HG03575 (cell line): ENCODE measurements around the gene HNRNPLL.
"Not testable (repeated sequence)": the region's sequence is repeated elsewhere in the genome, so short reads cannot be mapped to it uniquely, and the experiment has no call there.

ENCODE experiments used
- ATAC-seq: cut with Tn5 transposase; IDR thresholded peaks from one replicate; pipeline ENCODE4 v1.9.1; 2021; ENCODE audit not compliant: unreplicated experiment, insufficient number of reproducible peaks, low FRiP score; ENCODE audit errors: extremely low read depth

HNRNPLL gene

DNA sequence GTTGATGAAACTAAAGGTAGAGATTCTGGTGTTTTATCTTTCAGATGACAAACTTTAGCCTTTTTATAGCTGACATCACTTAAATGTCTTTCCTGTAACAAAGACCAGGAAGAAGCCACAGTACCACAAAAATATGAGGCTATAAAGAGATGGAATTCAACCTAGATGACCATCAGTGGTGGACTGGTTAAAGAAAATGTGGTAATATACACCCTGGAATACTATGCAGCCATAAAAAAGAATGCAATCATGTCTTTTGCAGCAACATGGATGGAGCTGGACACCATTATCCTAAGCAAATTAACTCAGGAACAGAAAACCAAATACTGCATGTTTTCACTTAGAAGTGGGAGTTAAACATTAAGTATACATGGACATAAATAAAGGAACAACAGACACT is 18.3 kb upstream of the HNRNPLL start:
- ATAC-seq, result no peak

DNA sequence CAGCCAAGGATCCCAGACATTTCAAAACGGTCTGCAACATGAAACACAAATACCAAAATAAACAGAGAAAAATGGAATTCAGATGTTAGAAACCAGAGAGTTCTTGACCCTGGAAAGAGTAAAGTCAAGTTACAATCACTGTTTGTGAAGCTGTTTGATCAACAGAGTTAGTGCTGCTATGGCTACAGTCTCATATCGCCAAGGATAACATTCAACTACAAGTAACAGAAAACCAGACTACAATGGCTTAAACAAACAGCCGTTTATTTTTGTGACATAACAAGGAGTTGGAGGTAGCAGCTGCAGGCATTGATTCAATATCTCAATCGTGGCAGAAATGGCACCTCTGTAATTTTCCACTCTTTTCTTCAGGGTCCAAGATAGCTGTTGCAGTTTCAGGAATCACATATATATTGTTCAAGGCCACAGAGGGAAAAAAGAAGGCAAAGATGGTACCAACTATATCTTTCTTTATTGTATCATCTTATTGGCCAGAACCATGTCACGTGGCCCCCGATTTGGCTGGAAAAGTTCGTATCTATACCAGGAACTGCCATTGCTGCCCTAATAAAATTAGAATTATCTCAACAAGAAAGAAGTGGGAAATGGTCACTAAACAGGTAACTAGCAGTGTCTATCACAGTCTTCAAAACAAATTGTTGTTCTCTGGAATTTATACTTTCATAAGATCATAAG is 17.7 kb upstream of the HNRNPLL start:
- no peak for ATAC-seq

DNA sequence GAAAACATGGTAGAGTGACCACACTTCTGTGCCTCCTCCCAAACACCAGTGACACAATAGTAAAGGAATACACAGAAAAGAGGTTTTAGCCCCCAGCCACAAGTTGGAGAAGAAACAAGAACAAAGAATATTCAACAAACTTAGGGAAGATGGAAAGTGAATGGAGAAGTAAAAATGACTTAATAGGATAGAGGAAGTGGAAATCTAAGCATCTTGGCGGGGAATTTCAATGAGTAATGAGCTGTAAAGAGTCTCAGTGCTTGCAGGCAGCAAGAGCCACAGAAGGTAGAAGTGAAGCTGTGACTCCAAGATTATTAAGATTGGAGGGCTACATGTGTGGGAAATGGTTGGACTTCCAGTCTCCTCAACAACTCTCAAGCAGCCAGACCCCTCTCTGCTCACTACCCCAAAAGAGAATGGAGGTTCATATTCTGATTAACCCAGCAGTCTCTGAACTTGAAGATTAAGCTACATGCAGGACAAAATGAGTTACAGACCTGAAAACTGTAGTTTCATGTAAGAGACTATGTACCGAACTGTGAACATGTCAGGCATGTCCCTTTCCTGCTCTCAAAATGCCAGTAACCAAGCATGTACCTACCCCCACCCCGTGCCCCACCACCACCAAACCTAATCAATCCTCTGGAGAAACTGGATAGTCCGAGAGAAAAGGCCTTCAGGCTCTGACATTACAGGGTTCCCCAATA is 16.9 kb upstream of the HNRNPLL start:
- no peak for ATAC-seq

DNA sequence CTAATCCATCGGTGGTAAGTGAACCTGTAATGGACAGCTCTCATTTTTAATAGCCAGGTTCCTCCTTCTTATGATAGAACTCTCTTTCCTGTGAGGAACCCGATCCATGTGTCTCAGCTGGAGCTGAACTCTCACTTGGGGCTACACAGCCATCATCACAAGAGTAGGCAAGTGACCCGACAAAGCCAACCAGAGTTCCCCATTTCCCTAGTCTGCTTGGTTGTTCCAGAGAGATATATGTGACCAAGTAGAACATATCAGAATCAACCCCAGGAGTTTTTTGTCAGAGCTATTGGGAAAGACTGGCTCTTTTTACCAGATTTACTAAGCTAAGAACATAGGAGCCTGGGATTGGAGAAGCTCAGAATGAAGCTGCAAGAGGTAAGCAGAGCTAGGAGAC is 14.6 kb upstream of the HNRNPLL start:
- no peak for ATAC-seq

DNA sequence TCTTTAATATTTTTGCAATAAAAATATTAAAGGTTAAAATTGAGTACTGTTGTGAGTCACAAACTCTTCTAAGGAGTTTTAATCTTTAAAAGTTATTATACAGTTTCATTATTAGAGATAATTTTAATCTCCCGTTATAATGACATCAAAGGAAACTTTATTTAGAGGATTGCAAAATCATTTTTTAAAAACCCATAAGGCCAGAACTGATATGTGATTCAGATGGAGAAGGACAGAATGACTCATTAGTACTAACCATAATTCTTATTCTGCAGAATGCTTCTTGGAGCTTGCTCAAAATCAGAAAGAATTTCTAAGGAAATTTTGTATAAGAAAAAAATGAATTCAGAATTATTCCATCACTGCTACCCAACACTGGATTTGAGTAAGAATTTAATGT is 12.5 kb upstream of the HNRNPLL start:
- ATAC-seq, result no peak

DNA sequence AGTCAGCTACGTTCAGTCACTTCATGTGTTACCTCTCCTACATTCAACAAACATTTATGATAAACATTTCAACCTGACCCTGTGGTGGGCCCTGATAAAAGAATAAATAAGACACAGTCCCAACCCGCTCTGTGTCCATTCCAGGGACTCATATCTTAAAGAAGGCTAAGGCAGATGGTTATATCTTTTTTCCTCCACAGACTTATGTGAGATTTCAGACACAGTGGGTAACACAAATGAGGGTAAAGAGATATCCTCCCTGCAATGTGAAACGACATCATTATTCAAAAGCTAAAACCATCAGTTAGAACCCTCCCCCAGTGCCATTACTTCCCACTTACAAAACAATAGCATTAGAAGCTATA is 11.1 kb upstream of the HNRNPLL start:
- no peak for ATAC-seq

DNA sequence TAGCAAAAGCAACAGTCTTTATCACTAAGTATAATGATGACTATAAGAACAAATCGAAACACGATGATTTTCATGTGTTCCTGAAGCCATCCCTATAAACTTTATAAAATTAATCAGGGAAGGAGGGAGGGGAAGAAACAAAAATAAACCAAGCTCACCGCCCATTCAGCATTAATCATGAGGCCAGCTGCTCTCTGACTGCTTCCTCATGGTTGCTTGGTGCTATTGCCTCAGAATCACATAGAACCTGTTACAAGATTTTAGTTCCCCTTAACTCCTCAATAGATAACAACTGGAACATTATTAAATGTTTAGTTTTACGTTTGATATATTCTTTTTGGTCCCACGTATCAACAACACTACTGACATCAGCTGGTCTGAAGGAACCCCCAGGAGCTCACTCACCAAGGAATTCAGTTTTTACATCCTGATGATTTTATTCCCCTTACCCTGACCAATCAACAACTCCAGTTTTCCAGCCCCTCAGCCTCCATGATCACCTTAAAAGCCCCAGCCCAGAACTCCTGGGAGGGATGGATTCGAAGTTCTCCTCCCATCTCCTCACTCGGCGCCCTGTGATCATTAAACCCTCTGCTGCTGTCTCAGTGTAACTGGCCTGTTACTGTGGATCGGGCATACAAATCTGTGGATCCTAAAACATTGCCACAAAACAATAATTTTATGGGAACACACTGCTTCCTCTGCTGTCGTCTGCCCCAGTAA is 10.6 kb upstream of the HNRNPLL start:
- no peak for ATAC-seq

DNA sequence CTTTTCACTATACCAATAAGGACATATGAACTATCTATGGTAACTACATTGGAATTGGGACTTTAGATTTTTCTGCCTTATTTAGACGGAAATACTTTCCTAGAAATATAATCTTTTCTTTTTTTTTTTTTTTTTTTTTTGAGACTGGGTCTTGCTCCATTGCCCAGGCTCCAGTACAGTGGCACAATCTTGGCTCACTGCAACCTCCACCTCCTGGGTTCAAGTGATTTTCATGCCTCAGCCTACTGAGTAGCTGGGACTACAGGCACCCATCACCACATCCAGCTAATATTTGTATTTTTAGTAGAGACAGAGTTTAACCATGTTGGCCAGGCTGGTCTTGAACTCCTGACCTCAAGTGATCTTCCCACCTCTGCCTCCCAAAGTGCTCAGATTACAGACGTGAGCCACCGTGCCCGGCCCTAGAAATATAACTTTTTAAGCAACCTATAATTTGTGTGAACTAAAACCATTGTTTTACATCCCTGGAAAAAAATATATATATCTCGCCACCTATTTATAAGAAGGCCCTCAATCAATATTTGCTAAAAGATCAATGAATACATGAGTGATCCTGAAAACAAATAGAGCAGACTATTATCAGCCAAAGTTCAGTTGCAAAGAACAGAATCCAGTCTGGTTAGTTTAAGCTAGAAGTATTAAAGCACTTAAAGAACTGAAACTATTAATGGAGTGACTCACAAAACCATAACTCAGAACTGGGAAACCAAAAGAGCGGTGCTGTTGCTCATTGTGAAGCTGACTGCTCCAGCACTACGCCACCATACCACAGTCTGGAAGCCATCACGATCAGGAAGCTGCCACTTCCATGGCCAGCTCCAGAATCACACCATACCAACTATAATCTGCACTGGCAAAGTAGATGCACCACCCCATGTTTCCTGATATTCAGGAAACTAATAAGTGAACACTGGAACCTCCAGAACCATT is 8.4 kb upstream of the HNRNPLL start:
- no peak for ATAC-seq

DNA sequence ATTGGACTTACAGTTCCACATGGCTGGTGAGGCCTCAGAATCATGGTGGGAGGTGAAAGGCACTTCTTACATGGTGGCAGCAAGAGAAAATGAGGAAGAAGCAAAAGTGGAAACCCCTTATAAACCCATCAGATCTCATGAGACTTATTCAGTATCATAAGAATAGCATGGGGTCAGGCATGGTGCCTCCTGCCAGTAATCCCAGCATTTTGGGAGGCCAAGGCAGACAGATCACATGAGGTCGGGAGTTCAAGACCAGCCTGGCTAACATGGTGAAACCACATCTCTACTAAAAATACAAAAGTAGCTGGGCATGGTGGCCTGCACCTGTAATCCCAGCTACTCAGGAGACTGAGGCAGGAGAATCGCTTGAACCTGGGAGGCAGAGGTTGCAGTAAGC is 6.5 kb upstream of the HNRNPLL start:
- not testable (repeated sequence) for ATAC-seq

DNA sequence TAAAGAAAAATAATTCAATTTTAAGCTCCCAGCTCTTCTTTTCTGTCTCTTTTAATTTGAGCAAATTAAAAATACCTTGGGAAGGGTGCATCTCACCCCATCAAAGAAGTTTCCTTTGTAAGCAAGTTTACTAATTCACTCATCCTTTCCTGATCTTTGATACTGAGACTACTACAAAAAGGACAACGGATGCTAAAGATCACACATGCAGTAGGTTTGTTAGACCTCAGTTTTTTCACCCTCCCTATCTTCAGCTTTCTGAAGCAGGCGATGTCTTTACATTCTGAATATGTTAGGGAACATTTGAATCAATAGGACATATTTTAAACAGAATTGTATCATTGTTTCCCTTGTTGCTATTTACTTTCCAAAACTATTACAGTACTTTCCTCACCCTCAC is 6.0 kb upstream of the HNRNPLL start:
- ATAC-seq, result no peak

DNA sequence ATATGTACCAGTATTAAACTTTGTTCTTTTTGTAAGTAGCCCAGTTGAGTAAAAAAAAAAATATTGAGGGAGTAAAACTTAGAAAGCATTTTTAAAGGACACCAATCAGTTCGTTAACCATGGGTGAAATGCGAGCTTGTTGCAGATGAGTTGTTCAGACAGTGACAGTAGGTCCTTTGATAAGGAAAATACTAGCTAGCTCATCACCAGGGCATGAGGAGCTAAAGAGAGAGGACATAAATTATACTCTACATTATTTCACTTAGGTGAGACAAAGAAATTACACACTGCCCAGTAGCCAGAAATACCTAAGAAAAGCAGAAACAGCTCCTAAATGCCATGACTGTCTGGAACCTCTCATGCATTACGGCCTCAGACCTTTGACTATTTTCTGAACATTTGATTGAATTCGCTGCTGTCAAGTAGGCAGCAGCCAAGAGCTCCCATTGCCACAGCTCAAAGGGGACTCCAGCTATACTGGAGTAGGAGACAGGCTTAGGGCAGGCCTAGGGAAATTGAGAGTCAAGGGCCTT is 2.6 kb upstream of the HNRNPLL start:
- no peak for ATAC-seq

DNA sequence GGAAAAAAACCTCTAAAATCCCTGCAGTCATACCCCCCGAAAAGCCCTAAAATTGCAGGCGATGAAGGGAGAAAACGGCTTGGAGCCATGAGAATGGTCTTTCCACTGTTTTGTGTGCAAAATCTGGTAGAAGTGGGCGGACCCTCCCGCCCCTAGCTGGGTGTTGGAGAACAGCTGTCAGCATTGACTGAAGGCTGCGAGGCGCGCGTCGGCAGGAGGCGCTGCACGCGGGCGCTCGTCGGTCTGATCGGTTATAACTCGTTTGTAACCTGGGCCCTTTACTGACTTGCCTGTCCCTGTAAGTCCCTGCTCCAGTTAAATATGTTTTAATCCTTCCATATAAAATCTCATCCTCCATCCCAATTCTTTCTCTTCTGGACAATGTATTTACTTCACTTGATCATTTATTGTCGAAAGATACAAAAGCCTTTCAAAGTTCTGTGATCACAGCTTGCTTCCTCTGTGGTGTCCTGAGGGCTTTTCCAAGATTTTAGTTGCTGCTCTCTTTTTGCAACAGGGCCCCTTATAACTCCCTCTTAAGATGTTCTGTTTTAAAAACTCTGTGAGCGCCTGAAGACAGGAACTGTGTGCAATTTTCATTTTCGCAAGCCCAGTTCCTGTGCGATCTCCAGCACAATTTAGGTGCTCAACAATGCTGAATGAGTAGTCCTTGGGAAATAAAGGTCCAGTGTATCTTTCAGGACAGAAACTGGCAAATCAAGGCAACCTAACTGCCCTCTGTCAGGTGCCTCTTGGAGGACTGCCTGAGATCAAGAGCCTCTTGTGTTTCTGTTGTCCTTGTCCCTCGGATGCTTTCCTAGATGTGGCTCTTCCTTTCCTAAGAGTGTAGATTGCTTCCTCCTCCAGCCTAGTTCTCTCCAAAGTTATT is 918 bp upstream of the HNRNPLL start:
- ATAC-seq, result no peak

DNA sequence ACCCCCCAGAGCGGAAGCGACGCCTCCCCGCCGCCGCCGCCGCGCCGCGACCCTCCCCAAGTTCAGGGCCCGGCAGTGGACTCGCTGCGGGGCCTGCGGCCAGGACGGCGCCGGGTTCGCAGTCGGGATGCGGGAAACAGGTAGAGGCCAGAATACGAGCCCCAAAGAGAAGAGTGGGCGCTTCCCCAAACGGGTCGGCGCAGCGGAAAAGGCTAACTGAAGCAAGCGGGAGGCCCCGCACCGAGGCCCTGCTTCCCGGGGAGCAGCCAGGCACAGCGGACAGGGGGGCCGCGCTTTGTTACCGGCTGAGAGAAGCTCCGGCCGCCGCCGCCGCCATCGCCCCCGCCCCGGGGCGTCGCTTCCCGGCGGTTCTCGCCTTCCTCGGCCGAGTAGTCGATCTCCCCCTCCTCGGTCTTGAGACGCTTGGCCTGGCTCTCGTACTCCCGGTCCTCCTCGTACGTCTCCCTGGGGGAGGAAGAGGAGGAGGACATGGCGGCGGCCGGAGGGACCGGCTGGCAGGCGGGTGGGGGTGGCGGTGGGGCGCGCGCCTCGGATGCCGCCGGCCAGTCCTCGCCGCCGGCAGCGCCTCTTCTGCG is 494 bp downstream of the HNRNPLL start:
- no peak for ATAC-seq

DNA sequence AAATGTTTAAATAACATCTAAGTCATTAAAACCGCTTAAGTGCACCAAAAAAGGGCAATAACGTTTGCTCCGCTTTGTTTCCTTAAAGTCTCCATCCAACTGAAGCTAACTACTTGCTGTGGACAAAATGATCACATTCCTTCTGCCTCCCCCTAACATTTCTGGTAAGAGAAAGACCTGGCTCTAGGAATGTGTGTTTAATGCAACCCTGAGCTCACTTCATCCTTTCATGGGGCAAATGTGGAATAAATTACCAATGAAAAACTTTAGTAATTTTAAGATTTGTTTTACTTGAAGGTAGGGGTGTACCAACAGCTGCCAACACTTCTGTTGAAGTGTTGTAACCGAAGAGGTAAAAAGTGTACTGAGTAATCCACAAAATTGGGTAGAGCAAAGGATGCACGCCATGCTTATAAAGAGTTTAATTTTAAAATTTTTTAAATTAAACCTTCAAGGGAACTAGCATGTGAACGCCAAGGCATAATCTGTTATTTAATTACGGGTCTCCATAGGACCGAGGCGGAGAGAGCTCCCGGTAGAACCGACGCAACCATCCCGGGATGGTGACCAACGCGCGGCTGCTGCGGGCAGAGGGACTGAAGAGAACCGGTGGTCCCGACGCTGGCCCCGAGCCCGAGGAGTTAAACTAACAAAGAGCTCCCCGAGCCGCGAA is 1.1 kb downstream of the HNRNPLL start:
- no peak for ATAC-seq

DNA sequence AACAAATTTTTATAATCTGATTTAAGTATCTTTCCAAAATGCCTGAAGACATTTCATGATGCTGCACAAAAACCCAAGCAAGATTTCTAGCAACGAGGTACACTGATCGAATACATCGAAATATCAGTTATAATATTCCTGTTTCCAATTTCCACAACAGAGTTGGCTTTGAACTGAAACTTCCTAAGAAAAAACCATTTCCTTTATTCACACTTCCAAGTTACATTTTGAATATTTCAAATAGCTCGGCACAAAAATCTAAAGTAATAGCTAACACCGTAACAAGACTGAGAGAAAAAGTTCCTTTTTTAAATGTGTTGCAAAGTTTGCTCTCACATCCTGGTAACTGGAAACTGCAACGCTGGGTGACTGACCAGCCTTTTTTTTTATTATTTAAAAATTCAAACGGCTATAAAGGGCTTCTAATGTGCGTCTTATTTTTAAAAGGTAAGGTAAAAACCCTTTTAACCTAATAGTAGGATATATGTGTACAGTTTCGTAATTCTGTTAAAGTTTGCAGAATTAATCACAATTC is 1.7 kb downstream of the HNRNPLL start:
- no peak for ATAC-seq

DNA sequence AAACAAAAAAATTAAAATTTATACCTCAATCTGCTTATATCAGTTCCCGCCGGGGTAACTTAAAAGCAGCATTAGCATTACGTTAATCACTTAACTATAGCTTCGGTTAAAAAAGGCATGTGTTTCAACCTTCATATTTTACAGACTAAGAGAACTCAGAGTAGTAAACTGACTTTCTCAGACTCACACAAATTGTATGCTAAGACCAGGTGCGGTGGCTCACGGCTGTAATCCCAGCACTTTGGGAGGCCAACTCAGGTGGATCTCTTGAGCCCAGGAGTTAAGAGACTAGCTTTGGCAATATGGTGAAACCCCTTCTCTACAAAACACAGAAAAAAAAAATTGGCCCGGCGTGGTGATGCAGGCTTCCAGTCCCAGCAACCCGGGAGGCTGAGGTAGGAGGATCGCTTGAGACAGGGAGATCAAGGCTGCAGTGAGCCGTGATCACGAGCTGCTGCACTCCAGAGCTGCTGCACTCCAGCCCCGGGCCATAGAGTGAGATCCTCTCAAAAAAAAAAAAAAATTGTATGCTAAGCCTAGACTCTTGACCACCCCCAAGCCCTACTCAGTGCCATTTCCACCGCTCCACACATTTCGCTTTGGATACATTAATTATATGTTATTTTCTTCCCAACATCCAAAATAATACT is 2.4 kb downstream of the HNRNPLL start:
- no peak for ATAC-seq

DNA sequence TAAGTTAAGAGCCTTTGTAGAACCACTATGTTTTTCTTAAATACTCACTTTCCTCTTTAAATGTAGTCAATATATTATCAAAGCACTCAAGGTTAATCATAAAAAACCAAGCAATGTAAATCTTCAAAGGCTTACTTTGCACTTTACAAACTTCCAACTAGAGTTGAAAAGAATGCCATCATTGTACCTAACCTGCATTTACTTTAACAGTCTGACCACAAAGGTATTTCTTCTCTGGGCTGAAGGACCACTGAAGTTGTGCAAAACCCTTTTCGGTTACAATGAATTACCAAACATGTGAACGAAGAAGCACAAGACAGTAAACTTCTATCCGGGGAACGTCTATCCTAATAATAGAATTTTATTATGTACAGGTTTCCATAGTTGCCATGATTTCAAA is 3.0 kb downstream of the HNRNPLL start:
- no peak for ATAC-seq
